Skeletal muscle satellite cell (primary cell): ENCODE measurements around the gene MESD. TPM values are rescaled to one million over a fixed set of nuclear protein-coding genes. Genes with fewer than 3 reads are reported as not detected.

Experiments used
- H3K27me3 ChIP-seq: 2 replicates; pipeline ENCODE4 v1.7.0; 2013; ENCODE audit warnings: low read length; ENCODE audit not compliant: control insufficient read depth, insufficient read depth
- H3K36me3 ChIP-seq: 2 replicates; pipeline ENCODE4 v1.7.0; 2013; ENCODE audit warnings: mild to moderate bottlenecking, control low read depth, low read length; ENCODE audit not compliant: insufficient read depth
- H3K4me1 ChIP-seq: 2 replicates; pipeline ENCODE4 v1.7.0; 2013; ENCODE audit warnings: low read length; ENCODE audit not compliant: control insufficient read depth, insufficient read depth
- H3K4me2 ChIP-seq: 2 replicates; pipeline ENCODE4 v1.7.0; 2013; ENCODE audit warnings: mild to moderate bottlenecking, low read length
- H3K4me3 ChIP-seq: 2 replicates; pipeline ENCODE4 v1.7.0; 2013; ENCODE audit warnings: low read length
- H3K9ac ChIP-seq: 2 replicates; pipeline ENCODE4 v1.7.0; 2013; ENCODE audit warnings: mild to moderate bottlenecking, low read depth, low read length, moderate library complexity
- H3K9me3 ChIP-seq: replicated peaks from 2 replicates; pipeline ENCODE4 v1.7.0; 2013; ENCODE audit warnings: mild to moderate bottlenecking, control low read depth, low read length
- total RNA-seq: library from RNA; depleted of rRNA; stranded (reverse); fragments of >200 nt; gene quantifications from 2 replicates; pipeline ENCODE4 v1.2.3, GENCODE V29; 2012; rRNA removed

MESD gene
- 13.3 and 16.0 TPM in 2 replicates for total RNA-seq

- no peaks in the 10 kb centered on the region for H3K9me3 ChIP-seq
- H3K4me2 ChIP-seq, result peak within 1 kb of the TSS; percentile 98
- H3K4me3 ChIP-seq, result peak within 1 kb of the TSS; percentile 95
- H3K27me3 ChIP-seq, result no peaks in the 10 kb centered on the region
- H3K36me3 ChIP-seq, result no peaks in the 10 kb centered on the region
- peaks cover 34% of the 10 kb centered on the region for H3K4me1 ChIP-seq
- peak within 1 kb of the TSS; percentile 91 for H3K9ac ChIP-seq
Observed at GRCh38 chr15:80989518-80990478, at the start of gene MESD. Gene MESD (minus strand): TSS chr15:80989819. CDS start chr15:80989791, 28 bp downstream.

- Histone ChIP-seq H3K4me2 (no peak overlapping the region), H3K4me3 (no peak overlapping the region), H3K4me1 (no peaks in the 10 kb centered on the region), H3K27me3 (no peaks in the 10 kb centered on the region), H3K9me3 (no peaks in the 10 kb centered on the region), H3K9ac (no peak overlapping the region), H3K36me3 (no peaks in the 10 kb centered on the region)
Observed at GRCh38 chr15:81038975-81039607, 49.5 kb upstream of the MESD start.

GRCh38 chr15:81037952-81038743 lies 48.5 kb upstream of the MESD start:
- no peaks in the 10 kb centered on the region for H3K27me3 ChIP-seq
- H3K9ac ChIP-seq, result no peak overlapping the region
- H3K4me2 ChIP-seq, result no peak overlapping the region
- no peaks in the 10 kb centered on the region for H3K9me3 ChIP-seq
- H3K4me3 ChIP-seq, result no peak overlapping the region
- H3K4me1 ChIP-seq, result no peaks in the 10 kb centered on the region
- no peaks in the 10 kb centered on the region for H3K36me3 ChIP-seq

GRCh38 chr15:81033508-81033907 lies 43.9 kb upstream of the MESD start:
- H3K36me3 ChIP-seq, result no peaks in the 10 kb centered on the region
- no peak overlapping the region for H3K9ac ChIP-seq
- H3K27me3 ChIP-seq, result no peaks in the 10 kb centered on the region
- no peak overlapping the region for H3K4me2 ChIP-seq
- no peaks in the 10 kb centered on the region for H3K9me3 ChIP-seq
- H3K4me1 ChIP-seq, result peaks cover 6% of the 10 kb centered on the region
- H3K4me3 ChIP-seq, result no peak overlapping the region

GRCh38 chr15:81032818-81033217 lies 43.2 kb upstream of the MESD start:
- Histone ChIP-seq H3K4me2 (no peak overlapping the region), H3K36me3 (no peaks in the 10 kb centered on the region), H3K9ac (no peak overlapping the region), H3K4me1 (peaks cover 6% of the 10 kb centered on the region), H3K9me3 (no peaks in the 10 kb centered on the region), H3K27me3 (no peaks in the 10 kb centered on the region), H3K4me3 (no peak overlapping the region)

GRCh38 chr15:81032355-81032754 lies 42.7 kb upstream of the MESD start:
- Histone ChIP-seq H3K36me3 (no peaks in the 10 kb centered on the region), H3K9ac (no peak overlapping the region)

GRCh38 chr15:81031203-81031602 lies 41.6 kb upstream of the MESD start:
- Histone ChIP-seq H3K9me3 (no peaks in the 10 kb centered on the region), H3K36me3 (no peaks in the 10 kb centered on the region), H3K4me1 (peaks cover 6% of the 10 kb centered on the region), H3K4me3 (no peak overlapping the region), H3K27me3 (no peaks in the 10 kb centered on the region), H3K4me2 (no peak overlapping the region), H3K9ac (no peak overlapping the region)

More at GRCh38 chr15:81032355-81032754, 42.7 kb upstream of the MESD start:
- H3K27me3 ChIP-seq, result no peaks in the 10 kb centered on the region
- peaks cover 6% of the 10 kb centered on the region for H3K4me1 ChIP-seq
- no peak overlapping the region for H3K4me2 ChIP-seq
- no peak overlapping the region for H3K4me3 ChIP-seq
- H3K9me3 ChIP-seq, result no peaks in the 10 kb centered on the region

GRCh38 chr15:81030301-81030750 lies 40.7 kb upstream of the MESD start:
- no peak overlapping the region for H3K4me3 ChIP-seq

GRCh38 chr15:81029414-81030300 lies 40.0 kb upstream of the MESD start:
- no peak overlapping the region for H3K4me2 ChIP-seq
- no peaks in the 10 kb centered on the region for H3K27me3 ChIP-seq
- H3K4me1 ChIP-seq, result peaks cover 6% of the 10 kb centered on the region
- H3K9ac ChIP-seq, result no peak overlapping the region
- no peaks in the 10 kb centered on the region for H3K9me3 ChIP-seq
- no peak overlapping the region for H3K4me3 ChIP-seq
- H3K36me3 ChIP-seq, result no peaks in the 10 kb centered on the region

More at GRCh38 chr15:81030301-81030750, 40.7 kb upstream of the MESD start:
- no peaks in the 10 kb centered on the region for H3K27me3 ChIP-seq
- H3K9me3 ChIP-seq, result no peaks in the 10 kb centered on the region
- no peak overlapping the region for H3K9ac ChIP-seq
- H3K4me2 ChIP-seq, result no peak overlapping the region
- peaks cover 6% of the 10 kb centered on the region for H3K4me1 ChIP-seq
- H3K36me3 ChIP-seq, result no peaks in the 10 kb centered on the region

GRCh38 chr15:81026836-81027599 lies 37.4 kb upstream of the MESD start:
- Histone ChIP-seq H3K4me2 (no peak overlapping the region), H3K9me3 (no peaks in the 10 kb centered on the region), H3K4me1 (peaks cover 21% of the 10 kb centered on the region), H3K36me3 (no peaks in the 10 kb centered on the region), H3K27me3 (no peaks in the 10 kb centered on the region), H3K4me3 (no peak overlapping the region), H3K9ac (no peak overlapping the region)
